ENCODE data around the gene MORC3. TPM values are rescaled to one million over a fixed set of nuclear protein-coding genes. Genes with fewer than 3 reads are reported as not detected.
"Not testable (repeated sequence)": the region's sequence is repeated elsewhere in the genome, so short reads cannot be mapped to it uniquely, and the experiment has no call there.

Gene MORC3
- total and polyA plus RNA-seq, 4 donors, result 3.9 to 44.1 (median 14.1) TPM

- Histone ChIP-seq H3K27me3 (ENCODE audit: control insufficient read depth in 4 of 4, insufficient read depth in 4 of 4, low read length in 3 of 4) (no peaks in the 10 kb centered on the region), H3K4me1 (ENCODE audit: control insufficient read depth in 4 of 4, insufficient read depth in 4 of 4, low read length in 3 of 4) (no peaks in the 10 kb centered on the region), H3K4me3 (ENCODE audit: low read depth in 1 of 3, low read length in 3 of 3) (no peak overlapping the region), H3K27ac (ENCODE audit: low read depth in 1 of 2, low read length in 2 of 2) (no peak overlapping the region), H3K36me3 (ENCODE audit: control insufficient read depth in 4 of 4, insufficient read depth in 3 of 4, low read depth in 1 of 4, low read length in 3 of 4) (no peaks in the 10 kb centered on the region), H3K9me3 (ENCODE audit: control insufficient read depth in 4 of 4, low read length in 3 of 4) (no peaks in the 10 kb centered on the region), H3K9ac (ENCODE audit: low read depth in 1 of 2, low read length in 2 of 2) (no peak overlapping the region)
- WGBS, result 81% methylated on average over 5 of the region's 5 CpGs
- no peak for DNase-seq (ENCODE audit: low spot score)
- TF ChIP-seq JUND (IDR thresholded peaks at IDR 0.05), result no peak
- TF ChIP-seq, protein P1, sequence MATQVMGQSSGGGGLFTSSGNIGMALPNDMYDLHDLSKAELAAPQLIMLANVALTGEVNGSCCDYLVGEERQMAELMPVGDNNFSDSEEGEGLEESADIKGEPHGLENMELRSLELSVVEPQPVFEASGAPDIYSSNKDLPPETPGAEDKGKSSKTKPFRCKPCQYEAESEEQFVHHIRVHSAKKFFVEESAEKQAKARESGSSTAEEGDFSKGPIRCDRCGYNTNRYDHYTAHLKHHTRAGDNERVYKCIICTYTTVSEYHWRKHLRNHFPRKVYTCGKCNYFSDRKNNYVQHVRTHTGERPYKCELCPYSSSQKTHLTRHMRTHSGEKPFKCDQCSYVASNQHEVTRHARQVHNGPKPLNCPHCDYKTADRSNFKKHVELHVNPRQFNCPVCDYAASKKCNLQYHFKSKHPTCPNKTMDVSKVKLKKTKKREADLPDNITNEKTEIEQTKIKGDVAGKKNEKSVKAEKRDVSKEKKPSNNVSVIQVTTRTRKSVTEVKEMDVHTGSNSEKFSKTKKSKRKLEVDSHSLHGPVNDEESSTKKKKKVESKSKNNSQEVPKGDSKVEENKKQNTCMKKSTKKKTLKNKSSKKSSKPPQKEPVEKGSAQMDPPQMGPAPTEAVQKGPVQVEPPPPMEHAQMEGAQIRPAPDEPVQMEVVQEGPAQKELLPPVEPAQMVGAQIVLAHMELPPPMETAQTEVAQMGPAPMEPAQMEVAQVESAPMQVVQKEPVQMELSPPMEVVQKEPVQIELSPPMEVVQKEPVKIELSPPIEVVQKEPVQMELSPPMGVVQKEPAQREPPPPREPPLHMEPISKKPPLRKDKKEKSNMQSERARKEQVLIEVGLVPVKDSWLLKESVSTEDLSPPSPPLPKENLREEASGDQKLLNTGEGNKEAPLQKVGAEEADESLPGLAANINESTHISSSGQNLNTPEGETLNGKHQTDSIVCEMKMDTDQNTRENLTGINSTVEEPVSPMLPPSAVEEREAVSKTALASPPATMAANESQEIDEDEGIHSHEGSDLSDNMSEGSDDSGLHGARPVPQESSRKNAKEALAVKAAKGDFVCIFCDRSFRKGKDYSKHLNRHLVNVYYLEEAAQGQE (IDR thresholded peaks at IDR 0.05), result no peak
Observed at GRCh38 chr21:36397606-36398005, 77.6 kb downstream of the MORC3 start.

- H3K9me3 ChIP-seq (ENCODE audit: control insufficient read depth in 4 of 4, low read length in 3 of 4); H3K36me3 ChIP-seq (ENCODE audit: control insufficient read depth in 4 of 4, insufficient read depth in 3 of 4, low read depth in 1 of 4, low read length in 3 of 4); H3K4me1 ChIP-seq (ENCODE audit: control insufficient read depth in 4 of 4, insufficient read depth in 4 of 4, low read length in 3 of 4); H3K27me3 ChIP-seq (ENCODE audit: control insufficient read depth in 4 of 4, insufficient read depth in 4 of 4, low read length in 3 of 4); DNase-seq (ENCODE audit: low spot score); H3K27ac ChIP-seq (ENCODE audit: low read depth in 1 of 2, low read length in 2 of 2); H3K4me3 ChIP-seq (ENCODE audit: low read depth in 1 of 3, low read length in 3 of 3); H3K9ac ChIP-seq (ENCODE audit: low read depth in 1 of 2, low read length in 2 of 2): not testable (repeated sequence)
- WGBS, result 98% methylated on average over 9 of the region's 9 CpGs
Observed at GRCh38 chr21:36399736-36400135, 79.7 kb downstream of the MORC3 start.

GRCh38 chr21:36400719-36401118 is 80.7 kb downstream of the MORC3 start:
- Histone ChIP-seq H3K27me3 (ENCODE audit: control insufficient read depth in 4 of 4, insufficient read depth in 4 of 4, low read length in 3 of 4) (no peaks in the 10 kb centered on the region), H3K4me3 (ENCODE audit: low read depth in 1 of 3, low read length in 3 of 3) (no peak overlapping the region), H3K9me3 (ENCODE audit: control insufficient read depth in 4 of 4, low read length in 3 of 4) (no peaks in the 10 kb centered on the region), H3K9ac (ENCODE audit: low read depth in 1 of 2, low read length in 2 of 2) (no peak overlapping the region), H3K27ac (ENCODE audit: low read depth in 1 of 2, low read length in 2 of 2) (no peak overlapping the region), H3K4me1 (ENCODE audit: control insufficient read depth in 4 of 4, insufficient read depth in 4 of 4, low read length in 3 of 4) (no peaks in the 10 kb centered on the region), H3K36me3 (ENCODE audit: control insufficient read depth in 4 of 4, insufficient read depth in 3 of 4, low read depth in 1 of 4, low read length in 3 of 4) (no peaks in the 10 kb centered on the region)
- TF ChIP-seq EGR1 (IDR thresholded peaks at IDR 0.05; ENCODE audit: low read depth in 2 of 2), result no peak
- TF ChIP-seq RXRA (IDR thresholded peaks at IDR 0.05), result no peak
- no peak for TF ChIP-seq JUND (IDR thresholded peaks at IDR 0.05)
- TF ChIP-seq YY1 (IDR thresholded peaks at IDR 0.05), result no peak
- TF ChIP-seq HNF4A (conservative IDR thresholded peaks at IDR 0.05), result no peak
- TF ChIP-seq, protein P1 (IDR thresholded peaks at IDR 0.05), result no peak
- TF ChIP-seq NR2F2 (IDR thresholded peaks at IDR 0.05), result no peak
- WGBS, result 97% methylated on average over 8 of the region's 8 CpGs
- no peak for DNase-seq (ENCODE audit: low spot score)
